Measurements from ENCODE around the gene KLHL12. TPM values are rescaled to one million over a fixed set of nuclear protein-coding genes. Genes with fewer than 3 reads are reported as not detected.
"Not testable (repeated sequence)": the region's sequence is repeated elsewhere in the genome, so short reads cannot be mapped to it uniquely, and the experiment has no call there.

The KLHL12 gene
- total and polyA plus RNA-seq, 4 donors, result 12.4 to 25.6 (median 22.5) TPM

GRCh38 chr1:202908998-202909397 is 18.0 kb downstream of the KLHL12 start:
- WGBS, 2 donors, result 96 to 98% methylated on average over 6 of the region's 6 CpGs
- no peak for TF ChIP-seq CTCF (IDR thresholded peaks at IDR 0.05; ENCODE audit: control extremely low read depth, extremely low read depth)
- Histone ChIP-seq H3K27ac (ENCODE audit: low read depth in 1 of 2, low read length in 1 of 2) (no peak overlapping the region), H3K9me3 (ENCODE audit: control insufficient read depth in 4 of 4, insufficient read depth in 3 of 4, low read length in 3 of 4) (no peaks in the 10 kb centered on the region), H3K4me3 (no peak overlapping the region), H3K36me3 (ENCODE audit: control insufficient read depth in 4 of 4, insufficient read depth in 4 of 4, low read length in 4 of 4) (peaks cover 13 to 32% (median 30%) of the 10 kb centered on the region in 4 donors), H3K4me1 (ENCODE audit: control insufficient read depth in 5 of 5, insufficient read depth in 5 of 5, low read length in 5 of 5) (no peaks in the 10 kb centered on the region), H3K27me3 (ENCODE audit: control insufficient read depth in 3 of 3, insufficient read depth in 3 of 3, low read length in 2 of 3) (no peaks in the 10 kb centered on the region), H3K9ac (ENCODE audit: insufficient read depth in 1 of 2, low read length in 2 of 2) (no peak overlapping the region)
- ATAC-seq (ENCODE audit: insufficient read depth, low FRiP score), result no peak
- DNase-seq, result no peak

GRCh38 chr1:202905331-202905730 is 21.7 kb downstream of the KLHL12 start:
- Histone ChIP-seq H3K4me3 (no peak overlapping the region), H3K9ac (ENCODE audit: insufficient read depth in 1 of 2, low read length in 2 of 2) (no peak overlapping the region), H3K4me1 (ENCODE audit: control insufficient read depth in 5 of 5, insufficient read depth in 5 of 5, low read length in 5 of 5) (no peaks in the 10 kb centered on the region), H3K9me3 (ENCODE audit: control insufficient read depth in 4 of 4, insufficient read depth in 3 of 4, low read length in 3 of 4) (no peaks in the 10 kb centered on the region), H3K27me3 (ENCODE audit: control insufficient read depth in 3 of 3, insufficient read depth in 3 of 3, low read length in 2 of 3) (no peaks in the 10 kb centered on the region), H3K36me3 (ENCODE audit: control insufficient read depth in 4 of 4, insufficient read depth in 4 of 4, low read length in 4 of 4) (peaks cover 14 to 21% (median 21%) of the 10 kb centered on the region in 4 donors), H3K27ac (ENCODE audit: low read depth in 1 of 2, low read length in 1 of 2) (no peak overlapping the region)
- WGBS, 2 donors, result 61 to 86% methylated on average over 4 of the region's 4 CpGs
- ATAC-seq (ENCODE audit: insufficient read depth, low FRiP score), result no peak
- no peak for TF ChIP-seq CTCF (IDR thresholded peaks at IDR 0.05; ENCODE audit: control extremely low read depth, extremely low read depth)
- peak in 2 of 3 donors; percentile 21 to 57 for DNase-seq

GRCh38 chr1:202903808-202904207 is 23.2 kb downstream of the KLHL12 start:
- H3K27ac ChIP-seq (ENCODE audit: low read depth in 1 of 2, low read length in 1 of 2); H3K4me1 ChIP-seq (ENCODE audit: control insufficient read depth in 5 of 5, insufficient read depth in 5 of 5, low read length in 5 of 5); ATAC-seq (ENCODE audit: insufficient read depth, low FRiP score); H3K4me3 ChIP-seq; DNase-seq; H3K9ac ChIP-seq (ENCODE audit: insufficient read depth in 1 of 2, low read length in 2 of 2); H3K9me3 ChIP-seq (ENCODE audit: control insufficient read depth in 4 of 4, insufficient read depth in 3 of 4, low read length in 3 of 4); H3K27me3 ChIP-seq (ENCODE audit: control insufficient read depth in 3 of 3, insufficient read depth in 3 of 3, low read length in 2 of 3): not testable (repeated sequence)
- peaks cover 8 to 16% (median 16%) of the 10 kb centered on the region in 4 donors for H3K36me3 ChIP-seq (ENCODE audit: control insufficient read depth in 4 of 4, insufficient read depth in 4 of 4, low read length in 4 of 4)
- 94 to 96% methylated on average over 5 of the region's 5 CpGs for WGBS, 2 donors

- DNase-seq (no peak), ATAC-seq (ENCODE audit: insufficient read depth, low FRiP score) (no peak)
- Histone ChIP-seq H3K36me3 (ENCODE audit: control insufficient read depth in 4 of 4, insufficient read depth in 4 of 4, low read length in 4 of 4) (peaks cover 8 to 18% (median 11%) of the 10 kb centered on the region in 4 donors), H3K27ac (ENCODE audit: low read depth in 1 of 2, low read length in 1 of 2) (no peak overlapping the region), H3K4me1 (ENCODE audit: control insufficient read depth in 5 of 5, insufficient read depth in 5 of 5, low read length in 5 of 5) (no peaks in the 10 kb centered on the region), H3K9me3 (ENCODE audit: control insufficient read depth in 4 of 4, insufficient read depth in 3 of 4, low read length in 3 of 4) (no peaks in the 10 kb centered on the region), H3K27me3 (ENCODE audit: control insufficient read depth in 3 of 3, insufficient read depth in 3 of 3, low read length in 2 of 3) (no peaks in the 10 kb centered on the region), H3K9ac (ENCODE audit: insufficient read depth in 1 of 2, low read length in 2 of 2) (no peak overlapping the region), H3K4me3 (no peak overlapping the region)
- WGBS, 2 donors, result 95 to 97% methylated on average over 4 of the region's 4 CpGs
- no peak for TF ChIP-seq CTCF (IDR thresholded peaks at IDR 0.05; ENCODE audit: control extremely low read depth, extremely low read depth)
Observed at GRCh38 chr1:202901555-202901954, 25.5 kb downstream of the KLHL12 start.
